Adrenal gland (tissue), 12 donors: Measurements from ENCODE around the gene NNAT. TPM values are rescaled to one million over a fixed set of nuclear protein-coding genes. Genes with fewer than 3 reads are reported as not detected.

Source experiments
- DNase-seq, 7 donors: peaks; one replicate each; pipeline ENCODE4 v3.0.0-alpha.2; 2019 to 2020
- H3K27ac ChIP-seq, 5 donors: fragments of 200-600 bp; sonication (generic) in 4 of 5; 1 replicate in 3 of 5; 2 replicates in 2 of 5; pipeline versions ENCODE4 v1.5.1 to v1.8.0; 2016 to 2020; ENCODE audit warnings: mild to moderate bottlenecking in 1 of 5
- H3K27me3 ChIP-seq: fragments of 200-600 bp; 2 replicates; pipeline ENCODE4 v1.8.0; 2021
- H3K36me3 ChIP-seq, 2 donors: fragments of 200-600 bp; replicated peaks in 1 of 2; 1 replicate in 1 of 2; 2 replicates in 1 of 2; pipeline versions ENCODE4 v1.5.1 to v1.8.0; 2018 to 2022
- H3K4me1 ChIP-seq, 2 donors: fragments of 200-600 bp; replicated peaks in 1 of 2; 1 replicate in 1 of 2; 2 replicates in 1 of 2; pipeline versions ENCODE4 v1.5.1 to v1.8.0; 2018 to 2021
- H3K4me3 ChIP-seq, 4 donors: fragments of 200-600 bp; sonication (generic) in 3 of 4; one replicate each; pipeline ENCODE4 v1.5.1; 2016 to 2018
- H3K9me3 ChIP-seq, 3 donors: fragments of 200-600 bp; sonication (generic) in 1 of 3; replicated peaks in 1 of 3; 1 replicate in 2 of 3; 2 replicates in 1 of 3; pipeline versions ENCODE4 v1.5.1 to v1.8.0; 2016 to 2021
- CTCF ChIP-seq, 6 experiments: fragments of 450-650 bp in 4 of 6; fragments of 200-600 bp in 2 of 6; sonication (generic) in 1 of 6; IDR thresholded peaks; 1 replicate in 5 of 6; 2 replicates in 1 of 6; pipeline versions ENCODE4 v1.5.1 to v1.8.0; 2016 to 2021; ENCODE audit warnings: antibody characterized with exemption in 6 of 6, mild to moderate bottlenecking in 2 of 6, moderate library complexity in 1 of 6
- POLR2A ChIP-seq, 2 donors: fragments of 450-650 bp; IDR thresholded peaks; one replicate each; pipeline ENCODE4 v1.6.1; 2017; ENCODE audit warnings: antibody characterized with exemption in 2 of 2, mild to moderate bottlenecking in 2 of 2, moderate library complexity in 1 of 2
- WGBS, 4 donors: extraction: QIAGEN DNeasy Blood & Tissue Kit in 2 of 4; methylation state at CpG; one replicate each; pipeline versions ENCODE4 v1.1.5 to v1.1.7; 2013 to 2017; 5-methylcytosine and 5-hydroxymethylcytosine counted together
- intact Hi-C, 2 donors: fragments of 100-400 bp; cut with DNase I; formaldehyde crosslinking; loops; one replicate each; pipeline versions ENCODE4 v1.14.1 to v1.15.0; 2022 to 2023
- polyA plus RNA-seq, 3 donors: library from polyadenylated mRNA; stranded (reverse); fragments of 200-250 nt in 2 of 3; fragments of 350-450 nt in 1 of 3; fragmentation: Illumina TruSeq in 1 of 3; extraction: RNeasy Lipid Tissue Mini Kit (QIAGEN cat#74804) in 1 of 3; gene quantifications; one replicate each; pipeline ENCODE4 v1.2.3, GENCODE V29; 2013 to 2014
- total RNA-seq, 9 donors: library from RNA; depleted of rRNA in 4 of 9; stranded (reverse); fragments of >200 nt in 4 of 9; fragments of 120-200 nt in 1 of 9; fragmentation: NEBNext Ultra II Directional in 1 of 9; extraction: Animal tissue kit (Norgen Biotek cat#: 25700) in 1 of 9; gene quantifications; one replicate each; pipeline versions ENCODE4 v1.1.0 to v1.2.4, GENCODE V29; 2013 to 2023
- donor health status: healthy with polysubstance abuse.
- donor health status: Bipolar disorder and iron deficiency.
- donor health status: DM: yes; HTN: yes; CAD: no.
- donor health status: DM: no; HTN: no; CAD: no.
- donor health status: DM: no; HTN: no; CAD: no.
- donor health status: DM: yes; HTN: yes; CAD: no.

NNAT gene
- total and polyA plus RNA-seq, 12 donors = 0.22 to 23.5 (median 6.7) TPM; not detected in 2

- intact Hi-C loops = loop anchor here in 1 of 2 donors (2.0 to 5.0 kb wide), 2 partner anchors 267 to 338 kb away; no protein-coding TSS in a partner anchor
- no peaks in the 10 kb centered on the region for H3K9me3 ChIP-seq
- H3K27ac ChIP-seq = no peak overlapping the region
- no peaks in the 10 kb centered on the region for H3K4me1 ChIP-seq
- H3K27me3 ChIP-seq = no peaks in the 10 kb centered on the region
- WGBS, 4 donors = 58 to 68% (median 62%) methylated on average over 10 of the region's 10 CpGs
- peak in 3 of 7 donors; percentile 8 to 46 (median 14) for DNase-seq
- H3K36me3 ChIP-seq = no peaks in the 10 kb centered on the region
- no peak overlapping the region for H3K4me3 ChIP-seq
- TF ChIP-seq POLR2A (IDR thresholded peaks at IDR 0.05) (no peak), CTCF (IDR thresholded peaks at IDR 0.05) (no peak)
These were observed 14.5 kb downstream of the NNAT start for GRCh38 chr20:37535443-37536132.

- Histone ChIP-seq H3K4me3 (no peak overlapping the region), H3K27me3 (no peaks in the 10 kb centered on the region), H3K36me3 (no peaks in the 10 kb centered on the region), H3K4me1 (no peaks in the 10 kb centered on the region), H3K27ac (no peak overlapping the region), H3K9me3 (no peaks in the 10 kb centered on the region)
- intact Hi-C loops = loop anchor here in 1 of 2 donors (5.0 kb wide), 1 partner anchor 340 kb away; no protein-coding TSS in a partner anchor
- no peak for DNase-seq
- TF ChIP-seq POLR2A (IDR thresholded peaks at IDR 0.05) (no peak), CTCF (IDR thresholded peaks at IDR 0.05) (no peak)
- WGBS, 4 donors = 70 to 96% (median 89%) methylated on average over 1 of the region's 1 CpG
These were observed 16.5 kb downstream of the NNAT start for GRCh38 chr20:37537505-37537904.

GRCh38 chr20:37538003-37538402 is 17.0 kb downstream of the NNAT start:
- Histone ChIP-seq H3K27ac (no peak overlapping the region), H3K9me3 (no peaks in the 10 kb centered on the region), H3K27me3 (no peaks in the 10 kb centered on the region), H3K36me3 (no peaks in the 10 kb centered on the region), H3K4me3 (no peak overlapping the region), H3K4me1 (no peaks in the 10 kb centered on the region)
- TF ChIP-seq POLR2A (IDR thresholded peaks at IDR 0.05) (no peak), CTCF (IDR thresholded peaks at IDR 0.05) (no peak)
- WGBS, 4 donors = 72 to 80% (median 74%) methylated on average over 5 of the region's 5 CpGs
- DNase-seq = peak; percentile 60 to 89 (median 87)
- intact Hi-C loops = loop anchor here in 1 of 2 donors (5.0 kb wide), 1 partner anchor 341 kb away; no protein-coding TSS in a partner anchor

- Histone ChIP-seq H3K27ac (no peak overlapping the region), H3K9me3 (no peaks in the 10 kb centered on the region), H3K27me3 (no peaks in the 10 kb centered on the region), H3K4me1 (peaks cover 0 to 4% of the 10 kb centered on the region in 2 donors), H3K36me3 (no peaks in the 10 kb centered on the region), H3K4me3 (no peak overlapping the region)
- TF ChIP-seq CTCF (IDR thresholded peaks at IDR 0.05) = no peak
- TF ChIP-seq POLR2A (IDR thresholded peaks at IDR 0.05) = no peak
- no peak for DNase-seq
- intact Hi-C loops = loop anchor here in 1 of 2 donors (5.0 kb wide), 1 partner anchor 342 kb away; no protein-coding TSS in a partner anchor
- 79 to 83% (median 81%) methylated on average over 4 of the region's 4 CpGs for WGBS, 4 donors
These were observed 18.4 kb downstream of the NNAT start for GRCh38 chr20:37539424-37539823.
